IMR-90 (cell line): Measurements from ENCODE around the gene DMD. TPM values are rescaled to one million over a fixed set of nuclear protein-coding genes. Genes with fewer than 3 reads are reported as not detected.

Experiments used
- ATAC-seq: fragments of 200-7000 bp; cut with Tn5 transposase; 2 replicates; pipeline ENCODE4 v1.9.1; 2020; ENCODE audit warnings: low read depth, mild to moderate bottlenecking, moderate library complexity
- BruUV-seq: library from RNA; stranded (reverse); fragments of 400-500 nt; replicated peaks from 2 replicates; lab custom pipeline; 2021; lab: Mats Ljungman, UMichigan
- CTCF ChIA-PET: fragments of 300-600 bp; formaldehyde crosslinking; extraction: SDS; loops from one replicate; lab custom pipeline; 2021; ENCODE audit warnings: antibody characterized with exemption; lab: Yijun Ruan, JAX
- POLR2A ChIA-PET: fragments of 300-600 bp; sonication (Branson Sonifier 250); formaldehyde crosslinking; loops from one replicate; lab custom pipeline; 2022; ENCODE audit warnings: antibody characterized with exemption; ENCODE audit not compliant: unreplicated experiment; lab: Charles Lee
- DNase-seq: peaks from one replicate; pipeline ENCODE4 v3.0.0; 2013
- H2AFZ ChIP-seq: replicated peaks from 2 replicates; pipeline ENCODE3; 2013; ENCODE audit warnings: low read length, mild to moderate bottlenecking; ENCODE audit not compliant: poor library complexity
- H2AK5ac ChIP-seq: 2 replicates; pipeline ENCODE4 v1.6.1; 2013; ENCODE audit warnings: low read depth, low read length, inconsistent platforms
- H2AK9ac ChIP-seq: replicated peaks from 2 replicates; pipeline ENCODE3; 2013; ENCODE audit warnings: mild to moderate bottlenecking, low read depth, low read length, moderate library complexity; ENCODE audit not compliant: poor library complexity
- H2BK120ac ChIP-seq: 2 replicates; pipeline ENCODE4 v1.6.1; 2013; ENCODE audit warnings: low read depth, low read length, inconsistent platforms
- H2BK15ac ChIP-seq: 3 replicates; pipeline ENCODE4 v1.6.1; 2013; ENCODE audit warnings: low read depth, low read length, inconsistent platforms
- H2BK20ac ChIP-seq: 2 replicates; pipeline ENCODE4 v1.6.1; 2013; ENCODE audit warnings: low read depth, mild to moderate bottlenecking, inconsistent platforms, low read length, moderate library complexity
- H2BK5ac ChIP-seq: 2 replicates; pipeline ENCODE4 v1.6.1; 2013; ENCODE audit warnings: mild to moderate bottlenecking, low read depth, low read length, inconsistent platforms; ENCODE audit not compliant: poor library complexity, severe bottlenecking
- H3K14ac ChIP-seq: replicated peaks from 2 replicates; pipeline ENCODE4 v1.6.1; 2013; ENCODE audit warnings: low read depth, low read length, inconsistent platforms
- H3K18ac ChIP-seq: 2 replicates; pipeline ENCODE4 v1.6.1; 2013; ENCODE audit warnings: low read depth, low read length, control low read depth
- H3K23ac ChIP-seq: 2 replicates; pipeline ENCODE4 v1.6.1; 2013; ENCODE audit warnings: low read depth, low read length, inconsistent platforms
- H3K27ac ChIP-seq: 2 replicates; pipeline ENCODE4 v1.5.1; 2013; ENCODE audit warnings: mild to moderate bottlenecking, control low read depth, low read length; ENCODE audit not compliant: insufficient read depth
- H3K27me3 ChIP-seq: 2 replicates; pipeline ENCODE4 v1.6.1; 2013; ENCODE audit warnings: low read length; ENCODE audit not compliant: control insufficient read depth, insufficient read depth
- H3K36me3 ChIP-seq: 2 replicates; pipeline ENCODE4 v1.6.1; 2013; ENCODE audit warnings: low read length, mixed read lengths; ENCODE audit not compliant: control insufficient read depth, insufficient read depth
- H3K4ac ChIP-seq: 2 replicates; pipeline ENCODE4 v1.6.1; 2013; ENCODE audit warnings: low read depth, low read length, inconsistent platforms
- H3K4me1 ChIP-seq: 2 replicates; pipeline ENCODE4 v1.6.1; 2013; ENCODE audit warnings: low read length, mixed read lengths; ENCODE audit not compliant: control insufficient read depth, insufficient read depth
- H3K4me2 ChIP-seq: 2 replicates; pipeline ENCODE4 v1.6.1; 2013; ENCODE audit warnings: low read depth, mild to moderate bottlenecking, control low read depth, low read length, moderate library complexity
- H3K4me3 ChIP-seq: 2 replicates; pipeline ENCODE4 v1.5.1; 2013; ENCODE audit warnings: low read depth, mild to moderate bottlenecking, control low read depth, low read length, moderate library complexity; ENCODE audit not compliant: insufficient read depth
- H3K56ac ChIP-seq: 2 replicates; pipeline ENCODE4 v1.6.1; 2013; ENCODE audit warnings: low read length, inconsistent platforms; ENCODE audit not compliant: insufficient read depth; ENCODE audit errors: extremely low read depth
- H3K79me1 ChIP-seq, 2 experiments: 2 replicates each; pipeline ENCODE4 v1.6.1; 2013; ENCODE audit warnings: low read length in 2 of 2, inconsistent platforms in 1 of 2, low read depth in 1 of 2
- H3K9ac ChIP-seq: 2 replicates; pipeline ENCODE4 v1.6.1; 2013; ENCODE audit warnings: low read depth, low read length, control low read depth
- H3K9me1 ChIP-seq: 2 replicates; pipeline ENCODE4 v1.6.1; 2013; ENCODE audit warnings: low read length, inconsistent platforms; ENCODE audit not compliant: insufficient read depth
- H3K9me3 ChIP-seq: 2 replicates; pipeline ENCODE4 v1.6.1; 2013; ENCODE audit warnings: low read length; ENCODE audit not compliant: control insufficient read depth, insufficient read depth
- H4K20me1 ChIP-seq: 2 replicates; pipeline ENCODE4 v1.6.1; 2013; ENCODE audit warnings: low read length, inconsistent platforms; ENCODE audit not compliant: insufficient read depth
- H4K5ac ChIP-seq: 2 replicates; pipeline ENCODE4 v1.6.1; 2013; ENCODE audit warnings: mild to moderate bottlenecking, low read depth, low read length, control low read depth
- H4K8ac ChIP-seq, 2 experiments: 2 replicates each; pipeline ENCODE4 v1.6.1; 2013; ENCODE audit warnings: low read depth in 2 of 2, low read length in 2 of 2, control low read depth in 1 of 2, inconsistent platforms in 1 of 2
- H4K91ac ChIP-seq: 2 replicates; pipeline ENCODE4 v1.6.1; 2013; ENCODE audit warnings: low read depth, low read length, inconsistent platforms; ENCODE audit not compliant: insufficient read depth
- CTCF ChIP-seq: conservative IDR thresholded peaks from 2 replicates; pipeline ENCODE4 v1.5.1; 2012; ENCODE audit warnings: mild to moderate bottlenecking, low read depth, low read length, improper control_type of control experiment
- FOS ChIP-seq: fragments of 150-350 bp; IDR thresholded peaks from 2 replicates; pipeline ENCODE4 v1.6.1; 2016; ENCODE audit warnings: low read depth, low read length
- MAFK ChIP-seq: IDR thresholded peaks from 2 replicates; pipeline ENCODE4 v1.6.1; 2012; ENCODE audit warnings: low read depth, low read length, improper control_type of control experiment
- MAZ ChIP-seq: IDR thresholded peaks from 2 replicates; pipeline ENCODE4 v1.6.1; 2012; ENCODE audit warnings: low read depth, mild to moderate bottlenecking, low read length, improper control_type of control experiment, moderate library complexity, borderline replicate concordance
- NFE2L2 ChIP-seq: fragments of 150-350 bp; IDR thresholded peaks from 2 replicates; pipeline ENCODE4 v1.6.1; 2016; ENCODE audit warnings: low read depth, mild to moderate bottlenecking, low read length
- RAD21 ChIP-seq: IDR thresholded peaks from 2 replicates; pipeline ENCODE4 v1.6.1; 2012; ENCODE audit warnings: low read length, improper control_type of control experiment
- RCOR1 ChIP-seq: IDR thresholded peaks from 2 replicates; pipeline ENCODE4 v1.6.1; 2012; ENCODE audit warnings: mild to moderate bottlenecking, low read length, improper control_type of control experiment; ENCODE audit not compliant: insufficient replicate concordance
- SMC3 ChIP-seq: fragments of 150-350 bp; IDR thresholded peaks from 2 replicates; pipeline ENCODE4 v1.6.1; 2016; ENCODE audit warnings: low read depth, mild to moderate bottlenecking, antibody characterized with exemption, low read length, moderate library complexity
- USF2 ChIP-seq: fragments of 150-350 bp; IDR thresholded peaks from 2 replicates; pipeline ENCODE4 v1.6.1; 2017; ENCODE audit warnings: mild to moderate bottlenecking, antibody characterized with exemption, low read length, low read depth
- WGBS, 2 experiments: methylation state at CpG; one replicate each; pipeline versions ENCODE4 v1.1.5 to v1.1.7; 2013; ENCODE audit warnings: missing lambda C conversion rate in 2 of 2; ENCODE audit not compliant: insufficient read length in 1 of 2; ENCODE audit errors: extremely low coverage in 2 of 2; 5-methylcytosine and 5-hydroxymethylcytosine counted together
- dilution Hi-C: fragments of 300-500 bp; cut with HindIII; formaldehyde crosslinking; loops from one replicate; pipeline ENCODE4 v1.14.3; 2018; ENCODE audit warnings: low sequenced_read_pairs; ENCODE audit not compliant: unreplicated experiment
- in situ Hi-C: fragments of 300-500 bp; cut with MboI; formaldehyde crosslinking; loops from 3 replicates; pipeline ENCODE4 v1.14.3; 2019; ENCODE audit warnings: low sequenced_read_pairs, inconsistent platforms, mixed read lengths
- intact Hi-C: fragments of 100-400 bp; cut with micrococcal nuclease; formaldehyde crosslinking; loops from 2 replicates; pipeline ENCODE4 v1.10.0; 2022
- polyA plus RNA-seq, 3 experiments: library from polyadenylated mRNA; depleted of rRNA; stranded (reverse); fragments of >200 nt; gene quantifications; 2 replicates each; pipeline ENCODE4 v1.2.3, GENCODE V29; 2012; ENCODE audit warnings: low replicate concordance in 1 of 3
- total RNA-seq: library from RNA; depleted of rRNA; stranded (reverse); fragments of >200 nt; gene quantifications from 2 replicates; pipeline ENCODE4 v1.2.3, GENCODE V29; 2012

Gene DMD
- total and polyA plus RNA-seq, 2 of the 4 experiments (the other 2 are of a cell fraction): 6.6 to 11.8 TPM

GRCh38 chrX:32397562-32398216 lies 813.7 kb downstream of the DMD start:
- no CpG with 5 or more reads among the region's 4 CpGs for WGBS, 2 experiments
- no peak for ATAC-seq

More at GRCh38 chrX:32397562-32398216, 813.7 kb downstream of the DMD start:
- Histone ChIP-seq H2AFZ (no peak overlapping the region), H3K4ac (no peak overlapping the region), H4K8ac (no peak overlapping the region), H2BK15ac (no peak overlapping the region), H2AK9ac (no peak overlapping the region), H2BK120ac (no peak overlapping the region), H3K56ac (no peak overlapping the region), H3K18ac (no peak overlapping the region), H2AK5ac (no peak overlapping the region), H4K91ac (no peak overlapping the region), H3K4me3 (no peak overlapping the region), H4K20me1 (no peaks in the 10 kb centered on the region), H3K4me2 (no peak overlapping the region), H3K27ac (no peak overlapping the region), H3K27me3 (no peaks in the 10 kb centered on the region), H3K4me1 (no peaks in the 10 kb centered on the region), H3K9ac (no peak overlapping the region), H3K79me1 (no peaks in the 10 kb centered on the region), H3K14ac (no peak overlapping the region), H3K23ac (no peak overlapping the region), H3K36me3 (no peaks in the 10 kb centered on the region), H2BK20ac (no peak overlapping the region), H2BK5ac (no peak overlapping the region), H3K9me3 (no peaks in the 10 kb centered on the region), H4K5ac (no peak overlapping the region), H3K9me1 (no peaks in the 10 kb centered on the region)
- no peak for DNase-seq
- TF ChIP-seq FOS (no peak), RCOR1 (no peak), NFE2L2 (no peak), SMC3 (no peak), MAFK (no peak), RAD21 (no peak), MAZ (no peak), USF2 (no peak), CTCF (no peak)
- CTCF ChIA-PET: no interaction called here
- no TSS peak for BruUV-seq
- dilution Hi-C loops (no loop called here), intact Hi-C loops (no loop called here), in situ Hi-C loops (no loop called here)
- POLR2A ChIA-PET: no interaction called here
